ENCODE results near the gene FBN3. TPM values are rescaled to one million over a fixed set of nuclear protein-coding genes. Genes with fewer than 3 reads are reported as not detected.
"Not testable (repeated sequence)": the region's sequence is repeated elsewhere in the genome, so short reads cannot be mapped to it uniquely, and the experiment has no call there.

Gene FBN3
- total RNA-seq, 1 experiment from 2014 or later = 0.10 TPM

- ATAC-seq (no peak), DNase-seq (ENCODE audit: low read depth, low spot score) (no peak)
- Histone ChIP-seq H3K9me3 (ENCODE audit: control insufficient read depth, insufficient read depth, low read depth, low read length) (no peaks in the 10 kb centered on the region), H3K4me3 (ENCODE audit: low read depth in 2 of 2, low read length in 2 of 2) (no peak overlapping the region), H3K4me1 (ENCODE audit: control insufficient read depth, insufficient read depth, low read length) (no peaks in the 10 kb centered on the region), H3K36me3 (ENCODE audit: control insufficient read depth, insufficient read depth, low read length) (no peaks in the 10 kb centered on the region), H3K27me3 (ENCODE audit: control insufficient read depth, insufficient read depth, low read length) (no peaks in the 10 kb centered on the region), H3K27ac (ENCODE audit: low read length) (no peak overlapping the region)
- TF ChIP-seq, protein P1, sequence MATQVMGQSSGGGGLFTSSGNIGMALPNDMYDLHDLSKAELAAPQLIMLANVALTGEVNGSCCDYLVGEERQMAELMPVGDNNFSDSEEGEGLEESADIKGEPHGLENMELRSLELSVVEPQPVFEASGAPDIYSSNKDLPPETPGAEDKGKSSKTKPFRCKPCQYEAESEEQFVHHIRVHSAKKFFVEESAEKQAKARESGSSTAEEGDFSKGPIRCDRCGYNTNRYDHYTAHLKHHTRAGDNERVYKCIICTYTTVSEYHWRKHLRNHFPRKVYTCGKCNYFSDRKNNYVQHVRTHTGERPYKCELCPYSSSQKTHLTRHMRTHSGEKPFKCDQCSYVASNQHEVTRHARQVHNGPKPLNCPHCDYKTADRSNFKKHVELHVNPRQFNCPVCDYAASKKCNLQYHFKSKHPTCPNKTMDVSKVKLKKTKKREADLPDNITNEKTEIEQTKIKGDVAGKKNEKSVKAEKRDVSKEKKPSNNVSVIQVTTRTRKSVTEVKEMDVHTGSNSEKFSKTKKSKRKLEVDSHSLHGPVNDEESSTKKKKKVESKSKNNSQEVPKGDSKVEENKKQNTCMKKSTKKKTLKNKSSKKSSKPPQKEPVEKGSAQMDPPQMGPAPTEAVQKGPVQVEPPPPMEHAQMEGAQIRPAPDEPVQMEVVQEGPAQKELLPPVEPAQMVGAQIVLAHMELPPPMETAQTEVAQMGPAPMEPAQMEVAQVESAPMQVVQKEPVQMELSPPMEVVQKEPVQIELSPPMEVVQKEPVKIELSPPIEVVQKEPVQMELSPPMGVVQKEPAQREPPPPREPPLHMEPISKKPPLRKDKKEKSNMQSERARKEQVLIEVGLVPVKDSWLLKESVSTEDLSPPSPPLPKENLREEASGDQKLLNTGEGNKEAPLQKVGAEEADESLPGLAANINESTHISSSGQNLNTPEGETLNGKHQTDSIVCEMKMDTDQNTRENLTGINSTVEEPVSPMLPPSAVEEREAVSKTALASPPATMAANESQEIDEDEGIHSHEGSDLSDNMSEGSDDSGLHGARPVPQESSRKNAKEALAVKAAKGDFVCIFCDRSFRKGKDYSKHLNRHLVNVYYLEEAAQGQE (IDR thresholded peaks at IDR 0.05; ENCODE audit: insufficient read depth in 1 of 2, low read depth in 2 of 2, low read length in 1 of 2) = no peak
- TF ChIP-seq, protein P2, sequence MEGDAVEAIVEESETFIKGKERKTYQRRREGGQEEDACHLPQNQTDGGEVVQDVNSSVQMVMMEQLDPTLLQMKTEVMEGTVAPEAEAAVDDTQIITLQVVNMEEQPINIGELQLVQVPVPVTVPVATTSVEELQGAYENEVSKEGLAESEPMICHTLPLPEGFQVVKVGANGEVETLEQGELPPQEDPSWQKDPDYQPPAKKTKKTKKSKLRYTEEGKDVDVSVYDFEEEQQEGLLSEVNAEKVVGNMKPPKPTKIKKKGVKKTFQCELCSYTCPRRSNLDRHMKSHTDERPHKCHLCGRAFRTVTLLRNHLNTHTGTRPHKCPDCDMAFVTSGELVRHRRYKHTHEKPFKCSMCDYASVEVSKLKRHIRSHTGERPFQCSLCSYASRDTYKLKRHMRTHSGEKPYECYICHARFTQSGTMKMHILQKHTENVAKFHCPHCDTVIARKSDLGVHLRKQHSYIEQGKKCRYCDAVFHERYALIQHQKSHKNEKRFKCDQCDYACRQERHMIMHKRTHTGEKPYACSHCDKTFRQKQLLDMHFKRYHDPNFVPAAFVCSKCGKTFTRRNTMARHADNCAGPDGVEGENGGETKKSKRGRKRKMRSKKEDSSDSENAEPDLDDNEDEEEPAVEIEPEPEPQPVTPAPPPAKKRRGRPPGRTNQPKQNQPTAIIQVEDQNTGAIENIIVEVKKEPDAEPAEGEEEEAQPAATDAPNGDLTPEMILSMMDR (IDR thresholded peaks at IDR 0.05) = no peak
- TF ChIP-seq POLR2AphosphoS5 (IDR thresholded peaks at IDR 0.05; ENCODE audit: low read depth, low read length) (no peak), TCF7L2 (IDR thresholded peaks at IDR 0.05; ENCODE audit: low read depth, low read length) (no peak), SIN3A (IDR thresholded peaks at IDR 0.05; ENCODE audit: borderline replicate concordance, insufficient read depth, low read depth, low read length) (no peak)
- BruUV-seq (replicated peaks) = no TSS peak
- POLR2A ChIA-PET = no interaction called here
- in situ Hi-C loops (cut with HindIII; ENCODE audit: low pct_unique_long_range_greater_than_20kb, low sequenced_read_pairs) (no loop called here), intact Hi-C loops (cut with micrococcal nuclease; ENCODE audit: unreplicated experiment) (no loop called here)
- CTCF ChIA-PET = no interaction called here
Measured at GRCh38 chr19:8028951-8029491, 120.4 kb downstream of the FBN3 start.

GRCh38 chr19:8025316-8025715, 124.1 kb downstream of the FBN3 start:
- BruUV-seq (replicated peaks) = no TSS peak
- Histone ChIP-seq H3K4me3 (ENCODE audit: low read depth in 2 of 2, low read length in 2 of 2) (no peak overlapping the region), H3K36me3 (ENCODE audit: control insufficient read depth, insufficient read depth, low read length) (no peaks in the 10 kb centered on the region), H3K27ac (ENCODE audit: low read length) (no peak overlapping the region), H3K9me3 (ENCODE audit: control insufficient read depth, insufficient read depth, low read depth, low read length) (no peaks in the 10 kb centered on the region), H3K27me3 (ENCODE audit: control insufficient read depth, insufficient read depth, low read length) (no peaks in the 10 kb centered on the region), H3K4me1 (ENCODE audit: control insufficient read depth, insufficient read depth, low read length) (no peaks in the 10 kb centered on the region)
- in situ Hi-C loops (cut with HindIII; ENCODE audit: low pct_unique_long_range_greater_than_20kb, low sequenced_read_pairs) = no loop called here
- ATAC-seq (no peak), DNase-seq (ENCODE audit: low read depth, low spot score) (no peak)
- intact Hi-C loops (cut with micrococcal nuclease; ENCODE audit: unreplicated experiment) = no loop called here
- POLR2A ChIA-PET = no interaction called here
- TF ChIP-seq SIN3A (IDR thresholded peaks at IDR 0.05; ENCODE audit: borderline replicate concordance, insufficient read depth, low read depth, low read length) (no peak), POLR2AphosphoS5 (IDR thresholded peaks at IDR 0.05; ENCODE audit: low read depth, low read length) (no peak), TCF7L2 (IDR thresholded peaks at IDR 0.05; ENCODE audit: low read depth, low read length) (no peak)
- TF ChIP-seq, protein P1 (IDR thresholded peaks at IDR 0.05; ENCODE audit: insufficient read depth in 1 of 2, low read depth in 2 of 2, low read length in 1 of 2) = no peak
- TF ChIP-seq, protein P2 (IDR thresholded peaks at IDR 0.05) = no peak
- CTCF ChIA-PET = no interaction called here

DNA sequence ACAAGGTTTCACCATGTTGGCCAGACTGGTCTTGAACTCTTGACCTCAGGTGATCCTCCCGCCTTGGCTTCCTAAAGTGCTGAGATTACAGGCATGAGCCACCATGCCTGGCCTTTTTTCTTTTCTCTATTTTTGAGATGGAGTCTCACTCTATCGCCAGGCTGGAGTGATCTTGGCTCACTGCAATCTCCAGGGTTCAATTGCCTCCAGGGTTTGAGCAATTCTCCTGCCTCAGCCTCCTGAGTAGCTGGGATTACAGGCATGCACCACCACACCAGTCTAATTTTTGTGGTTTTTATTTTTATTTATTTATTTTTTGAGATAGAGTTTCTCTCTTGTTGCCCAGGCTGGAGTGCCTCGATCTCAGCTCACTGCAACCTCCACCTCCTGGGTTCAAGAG, 125.1 kb downstream of the FBN3 start:
- ATAC-seq; DNase-seq (ENCODE audit: low read depth, low spot score); H3K4me3 ChIP-seq (ENCODE audit: low read depth in 2 of 2, low read length in 2 of 2); BruUV-seq (replicated peaks); intact Hi-C loops (cut with micrococcal nuclease; ENCODE audit: unreplicated experiment); H3K36me3 ChIP-seq (ENCODE audit: control insufficient read depth, insufficient read depth, low read length); H3K9me3 ChIP-seq (ENCODE audit: control insufficient read depth, insufficient read depth, low read depth, low read length); in situ Hi-C loops (cut with HindIII; ENCODE audit: low pct_unique_long_range_greater_than_20kb, low sequenced_read_pairs); H3K4me1 ChIP-seq (ENCODE audit: control insufficient read depth, insufficient read depth, low read length); CTCF ChIA-PET; H3K27me3 ChIP-seq (ENCODE audit: control insufficient read depth, insufficient read depth, low read length); H3K27ac ChIP-seq (ENCODE audit: low read length): not testable (repeated sequence)
- POLR2A ChIA-PET = interaction anchor here (0.6 kb wide), 1 partner anchor 95 kb away, joined by 4 read pairs; no protein-coding TSS in a partner anchor

All from Panc1 (cell line).